Nephron (organoid): Measurements from ENCODE around the gene AKT1.

ENCODE experiments used
- H3K27ac Mint-ChIP-seq, 3 experiments: 2 replicates each; pipeline ENCODE4 v1.8.0; 2020; ENCODE audit warnings: mixed read lengths in 3 of 3, mild to moderate bottlenecking in 2 of 3, moderate library complexity in 1 of 3
- H3K27me3 Mint-ChIP-seq: 2 replicates; pipeline ENCODE4 v1.8.0; 2021; ENCODE audit warnings: low read depth, mild to moderate bottlenecking, moderate library complexity, mixed read lengths
- H3K36me3 Mint-ChIP-seq: 2 replicates; pipeline ENCODE4 v1.8.0; 2020; ENCODE audit warnings: low read depth, mixed read lengths
- H3K4me1 Mint-ChIP-seq: 2 replicates; pipeline ENCODE4 v1.8.0; 2020; ENCODE audit warnings: mixed read lengths
- H3K4me3 Mint-ChIP-seq, 3 experiments: 2 replicates each; pipeline ENCODE4 v1.8.0; 2020; ENCODE audit warnings: mild to moderate bottlenecking in 3 of 3, mixed read lengths in 3 of 3, moderate library complexity in 2 of 3
- H3K9me3 Mint-ChIP-seq: 2 replicates; pipeline ENCODE4 v1.8.0; 2020; ENCODE audit warnings: mixed read lengths
- CTCF ChIP-seq, 3 experiments: fragments of 200-600 bp; sonication (generic); IDR thresholded peaks; one replicate each; pipeline ENCODE4 v1.5.0; 2021; ENCODE audit warnings: antibody characterized with exemption in 3 of 3; ENCODE audit not compliant: unreplicated experiment in 3 of 3

AKT1 gene

GRCh38 chr14:104773505-104774452, 21.8 kb downstream of the AKT1 start:
- Mint-ChIP-seq H3K27me3 (no peaks in the 10 kb centered on the region), H3K4me1 (peaks cover 8% of the 10 kb centered on the region), H3K9me3 (no peaks in the 10 kb centered on the region), H3K4me3 (no peak overlapping the region), H3K36me3 (peaks cover 34% of the 10 kb centered on the region), H3K27ac (peak overlapping the region in 1 of 3 experiments; percentile 27)
- TF ChIP-seq CTCF (IDR thresholded peaks at IDR 0.05; ENCODE audit: unreplicated experiment in 3 of 3), result no peak

- H3K4me3 Mint-ChIP-seq, result no peak overlapping the region
- H3K9me3 Mint-ChIP-seq, result no peaks in the 10 kb centered on the region
- H3K4me1 Mint-ChIP-seq, result peaks cover 8% of the 10 kb centered on the region
- peaks cover 34% of the 10 kb centered on the region for H3K36me3 Mint-ChIP-seq
- H3K27ac Mint-ChIP-seq, result no peak overlapping the region
- no peak for TF ChIP-seq CTCF (IDR thresholded peaks at IDR 0.05; ENCODE audit: unreplicated experiment in 3 of 3)
- H3K27me3 Mint-ChIP-seq, result no peaks in the 10 kb centered on the region
Observed at GRCh38 chr14:104772707-104773504, 22.6 kb downstream of the AKT1 start.

GRCh38 chr14:104771918-104772706, 23.4 kb downstream of the AKT1 start:
- H3K27ac Mint-ChIP-seq, result no peak overlapping the region
- H3K36me3 Mint-ChIP-seq, result peaks cover 40% of the 10 kb centered on the region
- TF ChIP-seq CTCF (IDR thresholded peaks at IDR 0.05; ENCODE audit: unreplicated experiment in 3 of 3), result no peak
- no peak overlapping the region for H3K4me3 Mint-ChIP-seq
- peaks cover 8% of the 10 kb centered on the region for H3K4me1 Mint-ChIP-seq
- H3K27me3 Mint-ChIP-seq, result no peaks in the 10 kb centered on the region
- no peaks in the 10 kb centered on the region for H3K9me3 Mint-ChIP-seq

GRCh38 chr14:104771374-104771773, 24.2 kb downstream of the AKT1 start:
- Mint-ChIP-seq H3K4me1 (peaks cover 8% of the 10 kb centered on the region), H3K4me3 (no peak overlapping the region), H3K27ac (no peak overlapping the region), H3K9me3 (no peaks in the 10 kb centered on the region), H3K36me3 (peaks cover 43% of the 10 kb centered on the region), H3K27me3 (no peaks in the 10 kb centered on the region)
- no peak for TF ChIP-seq CTCF (IDR thresholded peaks at IDR 0.05; ENCODE audit: unreplicated experiment in 3 of 3)

GRCh38 chr14:104770851-104771272, 24.7 kb downstream of the AKT1 start:
- H3K9me3 Mint-ChIP-seq, result no peaks in the 10 kb centered on the region
- peaks cover 8% of the 10 kb centered on the region for H3K4me1 Mint-ChIP-seq
- peak; percentile 22 to 48 (median 42) for TF ChIP-seq CTCF (IDR thresholded peaks at IDR 0.05; ENCODE audit: unreplicated experiment in 3 of 3)
- H3K36me3 Mint-ChIP-seq, result peaks cover 47% of the 10 kb centered on the region
- no peak overlapping the region for H3K27ac Mint-ChIP-seq
- no peaks in the 10 kb centered on the region for H3K27me3 Mint-ChIP-seq
- no peak overlapping the region for H3K4me3 Mint-ChIP-seq
